ENCODE measurements around the gene PPP2R1B.

Gene PPP2R1B

DNA sequence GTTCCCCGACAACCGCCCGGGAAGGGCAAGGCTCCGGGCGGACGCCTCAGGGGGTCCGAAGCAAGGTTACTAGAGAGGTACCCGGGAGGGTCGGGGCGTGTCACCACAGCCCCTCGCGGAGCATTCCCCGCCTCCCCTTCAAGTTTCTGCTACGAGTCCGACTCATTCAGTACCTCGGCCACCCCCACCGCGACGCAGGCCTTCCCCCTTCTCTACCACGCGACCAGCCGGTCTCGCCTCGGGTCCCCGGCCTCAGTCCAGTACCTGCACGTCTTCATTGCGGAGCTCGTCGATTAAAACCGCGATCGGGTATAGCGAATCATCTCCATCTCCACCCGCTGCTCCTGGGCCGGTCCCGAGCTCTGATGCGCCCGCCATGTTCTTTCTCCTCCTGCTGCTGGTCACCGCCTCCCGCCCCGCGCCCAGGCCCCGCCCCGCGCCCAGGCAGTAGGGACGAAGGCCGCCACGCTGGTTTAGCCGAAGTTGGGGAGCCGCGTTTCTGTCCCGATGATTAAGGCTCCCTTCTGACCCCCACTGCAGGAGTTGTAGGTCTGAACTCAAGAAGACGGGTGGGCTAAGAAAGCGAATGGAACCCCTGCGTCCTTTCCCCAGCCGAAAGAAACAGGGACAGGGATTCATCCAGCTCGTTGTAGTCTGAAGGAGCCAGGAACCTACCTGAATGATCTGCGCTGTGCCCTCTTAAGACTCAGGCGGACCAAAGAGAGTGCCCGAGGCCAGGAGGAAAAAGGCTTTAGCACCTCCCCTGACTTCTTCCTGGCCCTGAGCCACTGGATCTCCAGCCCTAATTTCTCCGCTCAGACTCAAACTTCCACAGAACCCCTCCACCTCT is at the start of gene PPP2R1B:
PPP2R1B (minus strand) TSS at position 406 of the 850 bp plus-strand sequence; CDS start at position 378, 28 bp downstream.
- in situ Hi-C loops (cut with HindIII; ENCODE audit: low pct_unique_long_range_greater_than_20kb, low sequenced_read_pairs), result no loop called here
- peak; percentile 95 to 97 for DNase-seq (ENCODE audit: low read depth in 1 of 2, low spot score in 1 of 2)
- TF ChIP-seq JUND (IDR thresholded peaks at IDR 0.05; ENCODE audit: low read depth), result no peak

DNA sequence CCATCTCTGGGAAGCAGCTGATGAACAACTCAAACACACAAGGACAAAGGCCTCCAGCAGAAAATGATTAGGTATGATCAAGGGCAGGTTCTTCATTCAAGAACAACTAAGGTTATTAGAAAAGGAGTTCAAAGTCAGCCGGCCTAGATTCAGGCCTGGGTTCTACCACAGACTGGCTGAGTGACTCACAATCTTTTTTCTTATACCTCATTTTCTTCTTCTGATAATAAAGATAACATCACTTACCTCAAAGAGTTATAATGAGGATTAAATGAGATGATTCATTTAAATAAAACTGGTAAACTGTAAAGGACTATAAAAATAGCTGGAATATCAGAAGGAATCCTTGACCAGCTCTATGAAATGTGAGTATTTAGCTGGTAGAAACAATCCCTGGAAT is 49.3 kb upstream of the PPP2R1B start:
- TF ChIP-seq JUND (IDR thresholded peaks at IDR 0.05; ENCODE audit: low read depth), result no peak
- in situ Hi-C loops (cut with HindIII; ENCODE audit: low pct_unique_long_range_greater_than_20kb, low sequenced_read_pairs), result no loop called here
- DNase-seq (ENCODE audit: low read depth in 1 of 2, low spot score in 1 of 2), result no peak

DNA sequence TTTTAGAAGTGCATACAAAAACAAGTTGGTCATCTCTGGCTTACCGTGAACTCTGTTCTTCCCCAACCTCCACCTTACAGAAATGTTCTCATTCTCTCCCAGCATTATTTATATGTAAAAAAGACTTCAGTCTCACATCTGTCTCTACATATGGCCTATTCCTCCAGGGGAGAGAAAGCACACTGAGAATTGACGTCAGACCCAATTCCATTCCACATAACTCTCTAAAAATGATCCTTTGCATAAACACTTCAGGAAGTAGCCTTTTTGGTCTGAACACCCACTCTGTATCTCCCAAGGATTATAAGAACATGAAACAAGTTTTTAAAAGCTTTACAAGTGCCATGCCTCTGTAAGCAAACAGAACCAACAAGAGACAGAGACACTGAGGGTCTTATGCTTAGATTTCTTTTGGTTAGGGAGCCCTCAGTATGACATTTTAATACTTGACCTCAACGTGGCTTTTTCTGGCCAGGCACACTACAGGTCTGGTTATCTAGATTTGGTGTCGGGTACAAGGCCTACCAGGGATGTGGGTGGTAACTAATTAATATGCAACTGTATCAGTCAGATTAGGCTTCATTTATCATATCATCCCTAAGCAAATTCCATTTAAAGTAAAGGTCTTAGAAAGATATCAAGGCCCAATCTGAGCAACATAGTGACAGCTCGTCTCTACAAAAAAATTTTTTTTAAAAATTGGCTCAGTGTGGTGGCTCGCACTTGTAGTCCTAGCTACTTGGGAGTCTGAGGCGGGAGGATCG is 48.5 kb upstream of the PPP2R1B start:
- no peak for TF ChIP-seq JUND (IDR thresholded peaks at IDR 0.05; ENCODE audit: low read depth)
- no peak for DNase-seq (ENCODE audit: low read depth in 1 of 2, low spot score in 1 of 2)
- in situ Hi-C loops (cut with HindIII; ENCODE audit: low pct_unique_long_range_greater_than_20kb, low sequenced_read_pairs), result no loop called here

DNA sequence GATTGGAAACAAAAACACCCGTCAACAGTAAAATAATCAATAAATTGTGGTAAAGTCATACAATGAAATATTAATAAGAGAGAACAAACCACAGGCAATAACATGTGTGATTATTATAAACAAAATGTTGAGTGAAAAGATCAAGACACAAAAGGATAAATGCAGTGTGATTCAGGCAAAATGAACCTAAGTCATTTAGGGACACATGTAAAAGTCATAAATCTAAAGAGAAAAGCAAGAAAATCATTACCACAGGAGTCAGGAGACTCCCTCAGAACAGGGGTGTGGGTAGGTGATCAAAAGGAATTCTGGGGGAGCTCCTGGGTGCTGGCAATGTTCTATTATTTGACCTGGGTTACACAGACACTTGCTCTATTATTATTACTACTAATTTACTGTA is 47.9 kb upstream of the PPP2R1B start:
- DNase-seq (ENCODE audit: low read depth in 1 of 2, low spot score in 1 of 2), result no peak
- no peak for TF ChIP-seq JUND (IDR thresholded peaks at IDR 0.05; ENCODE audit: low read depth)
- in situ Hi-C loops (cut with HindIII; ENCODE audit: low pct_unique_long_range_greater_than_20kb, low sequenced_read_pairs), result no loop called here

DNA sequence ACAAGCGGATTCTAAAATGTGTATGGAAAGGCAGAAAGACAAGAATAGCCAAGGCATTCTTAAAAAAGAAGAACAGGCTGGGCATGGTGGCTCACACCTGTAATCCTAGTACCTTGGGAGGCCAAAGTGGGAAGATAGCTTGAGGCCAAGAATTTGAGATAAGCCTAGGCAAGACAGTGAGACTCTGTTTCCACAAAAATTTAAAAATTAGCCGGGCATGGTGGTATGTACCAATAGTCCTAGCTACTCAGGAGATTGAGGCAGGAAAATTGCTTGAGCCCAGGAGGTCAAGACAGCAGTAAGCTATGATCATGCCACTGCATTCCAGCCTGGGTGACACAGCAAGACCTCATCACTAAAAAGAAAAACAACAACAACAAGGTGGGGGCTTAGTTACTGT is 46.0 kb upstream of the PPP2R1B start:
- TF ChIP-seq JUND (IDR thresholded peaks at IDR 0.05; ENCODE audit: low read depth), result no peak
- in situ Hi-C loops (cut with HindIII; ENCODE audit: low pct_unique_long_range_greater_than_20kb, low sequenced_read_pairs), result no loop called here
- no peak for DNase-seq (ENCODE audit: low read depth in 1 of 2, low spot score in 1 of 2)

DNA sequence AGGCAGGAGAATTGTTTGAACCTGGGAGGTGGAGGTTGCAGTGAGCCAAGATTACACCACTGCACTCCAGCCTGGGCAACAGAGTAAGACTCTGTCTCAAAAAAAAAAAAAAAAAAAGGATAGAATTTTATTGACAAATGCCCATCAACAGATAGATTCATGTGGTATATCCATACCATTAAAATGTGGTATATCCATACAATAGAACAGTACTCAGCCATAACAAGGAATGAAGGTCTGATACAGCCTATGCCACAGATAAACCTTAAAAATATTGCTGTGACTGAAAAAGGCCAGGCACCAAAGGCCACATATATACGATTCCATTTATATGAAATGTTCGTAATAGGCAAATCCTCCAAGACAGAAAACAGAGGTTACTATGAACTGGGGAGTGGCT is 45.3 kb upstream of the PPP2R1B start:
- no peak for DNase-seq (ENCODE audit: low read depth in 1 of 2, low spot score in 1 of 2)
- no peak for TF ChIP-seq JUND (IDR thresholded peaks at IDR 0.05; ENCODE audit: low read depth)
- in situ Hi-C loops (cut with HindIII; ENCODE audit: low pct_unique_long_range_greater_than_20kb, low sequenced_read_pairs), result no loop called here

DNA sequence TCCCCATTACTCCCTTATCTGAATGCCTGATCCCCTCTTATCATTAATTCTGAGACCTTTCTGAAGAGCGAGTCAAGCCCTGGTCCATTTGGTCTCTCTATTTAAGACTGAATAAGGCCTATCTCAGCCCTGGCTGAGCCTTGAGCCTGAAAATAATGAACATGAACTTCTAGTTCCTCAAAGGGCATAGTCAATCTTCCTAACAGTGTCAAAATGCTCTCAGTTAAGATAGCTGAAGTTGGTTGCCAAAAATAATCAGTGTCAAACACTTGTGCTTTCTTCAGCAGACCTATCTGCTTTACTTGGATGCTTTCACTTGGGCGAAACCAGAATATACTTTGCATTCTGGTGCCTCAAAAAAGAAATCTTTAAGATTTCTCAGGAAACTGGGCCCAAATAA is 42.6 kb upstream of the PPP2R1B start:
- in situ Hi-C loops (cut with HindIII; ENCODE audit: low pct_unique_long_range_greater_than_20kb, low sequenced_read_pairs), result no loop called here
- TF ChIP-seq JUND (IDR thresholded peaks at IDR 0.05; ENCODE audit: low read depth), result no peak
- DNase-seq (ENCODE audit: low read depth in 1 of 2, low spot score in 1 of 2), result no peak

DNA sequence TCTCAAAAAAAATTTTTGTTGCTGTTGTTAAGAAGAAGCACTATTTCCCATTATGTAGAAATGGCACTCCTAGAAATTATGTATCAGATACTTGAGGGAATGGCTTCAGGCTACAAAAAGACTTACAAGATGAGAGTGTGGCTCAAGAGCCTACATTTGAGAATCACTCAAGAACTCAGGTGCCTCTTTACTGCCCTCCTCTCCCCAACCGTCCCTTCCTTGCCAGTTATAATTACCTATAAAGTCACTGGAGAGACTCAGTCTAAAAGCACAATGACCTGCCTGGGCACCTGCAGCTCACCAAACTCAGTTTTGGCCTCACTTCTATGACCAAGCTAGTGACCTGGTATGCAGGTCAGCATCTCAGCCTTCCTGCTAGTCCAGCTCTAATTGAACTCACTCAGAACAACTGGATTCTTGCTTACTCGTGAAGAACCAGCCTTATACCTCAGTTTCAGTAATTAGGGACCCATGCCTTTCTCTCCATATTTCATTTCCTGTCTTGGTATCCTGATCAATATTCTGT is 41.9 kb upstream of the PPP2R1B start:
- in situ Hi-C loops (cut with HindIII; ENCODE audit: low pct_unique_long_range_greater_than_20kb, low sequenced_read_pairs), result no loop called here
- DNase-seq (ENCODE audit: low read depth in 1 of 2, low spot score in 1 of 2), result no peak
- no peak for TF ChIP-seq JUND (IDR thresholded peaks at IDR 0.05; ENCODE audit: low read depth)

DNA sequence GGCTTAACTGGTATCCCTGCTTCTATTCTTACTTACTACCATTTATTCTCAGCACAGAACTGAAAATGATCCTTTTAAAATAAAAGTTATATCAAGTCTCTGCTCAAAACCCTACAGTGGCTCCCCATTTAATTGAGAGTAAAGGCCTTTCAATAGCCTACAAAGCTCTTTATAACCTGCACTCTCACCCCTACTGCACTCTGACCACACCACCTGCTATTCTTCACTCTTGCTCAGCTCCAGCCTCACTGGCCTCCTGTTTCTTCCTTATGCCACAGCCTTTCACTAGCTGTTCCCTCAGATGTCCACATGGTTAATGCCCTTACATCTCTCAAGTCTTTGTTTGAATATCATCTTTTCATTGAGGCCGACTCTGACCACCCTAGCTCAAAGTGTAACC is 40.9 kb upstream of the PPP2R1B start:
- DNase-seq (ENCODE audit: low read depth in 1 of 2, low spot score in 1 of 2), result no peak
- TF ChIP-seq JUND (IDR thresholded peaks at IDR 0.05; ENCODE audit: low read depth), result no peak
- in situ Hi-C loops (cut with HindIII; ENCODE audit: low pct_unique_long_range_greater_than_20kb, low sequenced_read_pairs), result no loop called here

DNA sequence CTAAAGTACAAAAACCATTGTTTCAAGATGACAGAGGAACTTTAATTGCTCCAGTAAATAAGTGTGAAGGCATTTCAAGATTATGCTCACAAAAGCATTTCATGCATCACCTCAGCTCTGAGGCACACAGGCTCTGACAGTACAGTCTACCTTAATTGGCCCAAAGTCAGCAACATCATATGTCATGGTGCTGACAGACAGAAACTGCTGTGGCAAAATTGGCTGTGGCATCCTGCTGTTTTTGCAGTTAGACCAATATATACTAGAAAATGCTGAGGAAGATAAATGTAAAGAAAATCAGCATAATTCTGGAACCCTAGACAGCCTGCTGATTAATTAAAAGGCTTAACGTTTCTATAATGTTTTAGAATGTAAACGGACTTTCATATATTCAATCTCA is 34.9 kb upstream of the PPP2R1B start:
- in situ Hi-C loops (cut with HindIII; ENCODE audit: low pct_unique_long_range_greater_than_20kb, low sequenced_read_pairs), result no loop called here
- TF ChIP-seq JUND (IDR thresholded peaks at IDR 0.05; ENCODE audit: low read depth), result no peak
- peak in 1 of 2 experiments; percentile 15 for DNase-seq (ENCODE audit: low read depth in 1 of 2, low spot score in 1 of 2)

DNA sequence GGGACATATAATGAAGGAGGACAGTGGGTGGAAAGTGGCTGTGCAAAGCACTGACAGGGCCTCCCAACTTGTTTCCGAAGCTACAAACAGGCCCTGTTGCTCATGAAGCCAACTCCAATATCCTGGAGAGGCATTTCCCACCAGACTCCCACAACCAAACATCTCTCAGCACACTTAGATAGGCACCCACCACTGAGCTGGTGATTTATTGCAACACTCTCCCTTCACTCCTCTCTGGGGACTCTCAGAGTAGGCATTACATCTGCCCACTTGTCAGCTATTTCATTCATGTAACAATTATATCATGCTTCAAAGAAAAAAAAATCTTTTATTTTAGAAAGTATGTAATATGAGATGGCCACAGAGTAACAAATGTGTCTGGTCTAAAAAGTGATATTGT is 32.1 kb upstream of the PPP2R1B start:
- TF ChIP-seq JUND (IDR thresholded peaks at IDR 0.05; ENCODE audit: low read depth), result no peak
- in situ Hi-C loops (cut with HindIII; ENCODE audit: low pct_unique_long_range_greater_than_20kb, low sequenced_read_pairs), result no loop called here
- DNase-seq (ENCODE audit: low read depth in 1 of 2, low spot score in 1 of 2), result no peak

DNA sequence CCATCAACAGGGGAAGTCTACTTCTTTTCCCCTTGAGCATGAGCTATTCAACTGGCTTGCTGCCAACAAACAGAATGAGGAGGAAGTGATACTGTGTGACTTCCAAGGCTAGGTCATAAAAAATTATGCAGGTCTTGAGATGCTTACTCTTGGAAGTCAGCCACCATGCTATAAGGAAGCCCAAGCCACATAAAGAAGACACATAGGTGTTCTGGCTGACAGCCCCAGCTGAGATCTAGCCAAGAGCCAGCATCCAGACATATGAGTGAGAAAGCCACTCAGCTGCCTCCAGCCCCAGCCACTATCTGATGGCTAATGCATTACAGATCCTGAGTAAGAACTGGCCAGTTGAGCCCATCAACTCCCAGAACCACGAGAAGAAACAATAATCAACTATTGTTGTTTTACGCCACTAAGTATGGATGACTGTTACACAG is 31.0 kb upstream of the PPP2R1B start:
- no peak for TF ChIP-seq JUND (IDR thresholded peaks at IDR 0.05; ENCODE audit: low read depth)
- DNase-seq (ENCODE audit: low read depth in 1 of 2, low spot score in 1 of 2), result no peak
- in situ Hi-C loops (cut with HindIII; ENCODE audit: low pct_unique_long_range_greater_than_20kb, low sequenced_read_pairs), result no loop called here

DNA sequence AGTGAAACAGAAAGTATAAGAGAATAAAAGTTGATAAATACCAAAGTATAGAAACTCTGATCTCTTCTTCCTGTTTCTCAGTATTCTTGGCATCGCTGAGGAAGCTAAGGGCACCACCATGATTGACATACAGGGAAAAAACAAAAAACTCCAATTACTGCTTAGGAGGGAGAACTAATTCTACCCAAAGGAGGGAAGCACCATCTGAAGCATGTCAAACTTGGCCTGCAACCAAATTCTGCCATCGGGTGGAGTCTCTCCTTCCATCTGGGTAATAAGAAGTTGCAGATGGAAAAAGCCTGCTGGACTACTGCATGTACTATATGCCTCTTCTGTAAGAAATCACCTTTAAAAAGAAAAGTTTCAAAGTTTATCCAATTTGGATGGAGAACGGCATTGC is 30.5 kb upstream of the PPP2R1B start:
- in situ Hi-C loops (cut with HindIII; ENCODE audit: low pct_unique_long_range_greater_than_20kb, low sequenced_read_pairs), result no loop called here
- TF ChIP-seq JUND (IDR thresholded peaks at IDR 0.05; ENCODE audit: low read depth), result no peak
- no peak for DNase-seq (ENCODE audit: low read depth in 1 of 2, low spot score in 1 of 2)

All from T47D (cell line).